ENCODE data around the gene ADCY3. TPM values are rescaled to one million over a fixed set of nuclear protein-coding genes. Genes with fewer than 3 reads are reported as not detected.
A peak's percentile ranks its signal among the peaks of the same experiment; 100 is the strongest.

ADCY3 gene
- total and polyA plus RNA-seq, 3 experiments from 2014 or later, result 8.8 to 95.4 (median 90.9) TPM

DNA sequence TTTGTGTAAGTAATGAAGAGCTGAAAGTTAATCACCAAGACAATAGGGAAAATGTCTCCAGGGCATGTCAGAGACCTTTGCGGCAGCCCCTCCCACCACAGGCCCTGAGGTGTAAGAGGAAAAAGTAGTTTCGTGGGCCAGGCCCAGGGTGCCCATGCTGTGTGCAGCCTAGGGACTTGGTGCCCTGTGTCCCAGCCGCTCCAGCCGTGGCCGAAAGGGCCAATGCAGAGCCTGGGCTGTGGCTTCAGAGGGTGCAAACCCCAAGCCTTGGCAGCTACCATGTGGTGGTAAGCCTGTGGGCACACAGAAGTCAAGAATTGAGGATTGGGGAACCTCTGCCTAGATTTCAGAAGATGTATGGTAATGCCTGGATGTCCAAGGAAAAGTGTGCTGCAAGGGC lies 74.3 kb downstream of the ADCY3 start:
- DNase-seq, result no peak
- no peak overlapping the region for H3K27ac Mint-ChIP-seq

DNA sequence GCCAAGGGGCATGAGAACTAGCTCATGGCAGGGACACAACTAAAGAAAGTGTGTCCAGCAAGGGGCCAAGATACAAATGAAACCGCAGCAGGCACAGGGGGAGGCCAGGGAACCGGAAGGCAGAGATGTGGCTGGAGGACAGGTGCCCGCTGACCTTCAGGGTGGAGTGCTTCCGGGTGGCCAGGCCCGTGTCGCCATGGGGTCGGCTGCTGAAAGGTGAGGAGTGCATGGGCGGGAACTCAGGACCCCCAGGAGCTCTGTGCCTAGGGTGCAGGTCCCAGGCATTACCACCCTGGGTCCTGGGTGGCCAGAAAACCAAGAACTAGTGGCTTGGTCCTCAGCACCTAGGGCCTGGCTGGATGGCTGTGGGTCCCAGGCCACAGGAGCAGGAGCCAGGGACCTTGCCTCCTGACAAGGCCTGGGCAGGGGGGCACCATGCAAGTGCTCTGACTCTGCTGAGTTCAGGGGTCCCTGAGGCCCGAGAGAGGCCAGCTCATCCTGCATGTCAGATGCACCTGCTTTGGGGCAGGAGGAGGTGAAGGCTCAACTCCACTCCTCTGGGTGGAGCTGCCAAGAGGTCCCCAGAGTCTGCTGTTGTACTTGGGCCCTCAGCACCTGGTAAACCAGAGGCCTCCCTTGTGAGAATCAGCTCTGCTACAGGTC lies 75.9 kb downstream of the ADCY3 start:
- ChIA-PET CTCF (no interaction called here), POLR2A (no interaction called here)

More for the DNA sequence above, 74.3 kb downstream of the ADCY3 start:
- Histone ChIP-seq H3K9me3 (ENCODE audit: low read length) (no peaks in the 10 kb centered on the region), H3K4me1 (ENCODE audit: insufficient read depth, low read length) (no peaks in the 10 kb centered on the region), H3K27ac (ENCODE audit: low read depth, low read length) (no peak overlapping the region), H3K4me3 (ENCODE audit: low read length) (no peak overlapping the region), H3K36me3 (ENCODE audit: insufficient read depth, low read length) (no peaks in the 10 kb centered on the region), H3K27me3 (ENCODE audit: insufficient read depth, low read length, poor library complexity, severe bottlenecking) (no peaks in the 10 kb centered on the region)
- Mint-ChIP-seq H3K4me3 (peak overlapping the region in 1 of 7 donors; percentile 40), H3K9me3 (peaks cover 0 to 5% (median 0%) of the 10 kb centered on the region in 5 donors), H3K4me1 (no peaks in the 10 kb centered on the region), H3K27me3 (no peaks in the 10 kb centered on the region), H3K36me3 (peaks cover 0 to 12% (median 8%) of the 10 kb centered on the region in 3 donors)
- ChIA-PET POLR2A (no interaction called here), CTCF (interaction anchor here (0.7 kb wide), 1 partner anchor 494 kb away, joined by 3 read pairs; no protein-coding TSS in a partner anchor)

DNA sequence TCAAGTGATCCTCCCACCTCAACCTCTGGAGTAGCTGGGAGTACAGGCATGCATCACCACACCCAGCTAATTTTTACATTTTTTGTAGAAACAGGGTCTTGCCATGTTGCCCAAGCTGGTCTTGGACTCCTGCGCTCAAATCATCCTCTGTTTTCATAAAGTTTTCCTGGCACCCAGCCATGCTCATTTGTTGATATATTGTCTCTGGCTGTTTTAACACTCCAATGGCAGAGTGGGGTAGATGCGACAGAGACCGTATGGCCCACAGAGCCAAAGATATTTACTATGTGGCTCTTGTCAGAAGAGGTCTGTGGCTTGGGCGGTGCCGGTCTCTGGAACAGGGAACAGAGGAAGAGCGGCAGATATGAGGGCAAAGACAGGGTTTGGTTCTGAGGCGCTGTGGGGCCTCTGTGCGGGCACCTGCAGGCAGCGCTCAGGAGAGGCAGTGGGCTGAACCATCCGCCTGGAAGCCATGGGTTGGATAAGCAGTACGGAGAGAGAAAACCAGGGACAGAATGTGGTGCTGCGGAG lies 76.6 kb downstream of the ADCY3 start:
- Histone ChIP-seq H3K9me3 (ENCODE audit: low read length) (no peaks in the 10 kb centered on the region), H3K36me3 (ENCODE audit: insufficient read depth, low read length) (no peaks in the 10 kb centered on the region), H3K27ac (ENCODE audit: low read depth, low read length) (no peak overlapping the region), H3K27me3 (ENCODE audit: insufficient read depth, low read length, poor library complexity, severe bottlenecking) (no peaks in the 10 kb centered on the region), H3K4me3 (ENCODE audit: low read length) (no peak overlapping the region), H3K4me1 (ENCODE audit: insufficient read depth, low read length) (no peaks in the 10 kb centered on the region)
- no peaks in the 10 kb centered on the region for H3K27me3 Mint-ChIP-seq
- H3K27ac Mint-ChIP-seq, result peak overlapping the region in 3 of 8 donors; percentile 51 to 86 (median 68)
- CTCF ChIA-PET, result no interaction called here
- H3K4me1 Mint-ChIP-seq, result no peaks in the 10 kb centered on the region
- POLR2A ChIA-PET, result no interaction called here
- no peak overlapping the region for H3K4me3 Mint-ChIP-seq
- DNase-seq, result no peak
- peaks cover 0 to 23% (median 5%) of the 10 kb centered on the region in 3 donors for H3K36me3 Mint-ChIP-seq
- peaks cover 0 to 1% (median 0%) of the 10 kb centered on the region in 5 donors for H3K9me3 Mint-ChIP-seq

More for the DNA sequence above, 75.9 kb downstream of the ADCY3 start:
- Mint-ChIP-seq H3K27ac (peak overlapping the region in 1 of 8 donors; percentile 70), H3K4me1 (no peaks in the 10 kb centered on the region), H3K27me3 (no peaks in the 10 kb centered on the region), H3K4me3 (no peak overlapping the region), H3K9me3 (peaks cover 0 to 2% (median 0%) of the 10 kb centered on the region in 5 donors), H3K36me3 (peaks cover 0 to 22% (median 5%) of the 10 kb centered on the region in 3 donors)
- Histone ChIP-seq H3K4me3 (ENCODE audit: low read length) (no peak overlapping the region), H3K27me3 (ENCODE audit: insufficient read depth, low read length, poor library complexity, severe bottlenecking) (no peaks in the 10 kb centered on the region), H3K9me3 (ENCODE audit: low read length) (no peaks in the 10 kb centered on the region), H3K27ac (ENCODE audit: low read depth, low read length) (no peak overlapping the region), H3K36me3 (ENCODE audit: insufficient read depth, low read length) (no peaks in the 10 kb centered on the region), H3K4me1 (ENCODE audit: insufficient read depth, low read length) (no peaks in the 10 kb centered on the region)
- no peak for DNase-seq

DNA sequence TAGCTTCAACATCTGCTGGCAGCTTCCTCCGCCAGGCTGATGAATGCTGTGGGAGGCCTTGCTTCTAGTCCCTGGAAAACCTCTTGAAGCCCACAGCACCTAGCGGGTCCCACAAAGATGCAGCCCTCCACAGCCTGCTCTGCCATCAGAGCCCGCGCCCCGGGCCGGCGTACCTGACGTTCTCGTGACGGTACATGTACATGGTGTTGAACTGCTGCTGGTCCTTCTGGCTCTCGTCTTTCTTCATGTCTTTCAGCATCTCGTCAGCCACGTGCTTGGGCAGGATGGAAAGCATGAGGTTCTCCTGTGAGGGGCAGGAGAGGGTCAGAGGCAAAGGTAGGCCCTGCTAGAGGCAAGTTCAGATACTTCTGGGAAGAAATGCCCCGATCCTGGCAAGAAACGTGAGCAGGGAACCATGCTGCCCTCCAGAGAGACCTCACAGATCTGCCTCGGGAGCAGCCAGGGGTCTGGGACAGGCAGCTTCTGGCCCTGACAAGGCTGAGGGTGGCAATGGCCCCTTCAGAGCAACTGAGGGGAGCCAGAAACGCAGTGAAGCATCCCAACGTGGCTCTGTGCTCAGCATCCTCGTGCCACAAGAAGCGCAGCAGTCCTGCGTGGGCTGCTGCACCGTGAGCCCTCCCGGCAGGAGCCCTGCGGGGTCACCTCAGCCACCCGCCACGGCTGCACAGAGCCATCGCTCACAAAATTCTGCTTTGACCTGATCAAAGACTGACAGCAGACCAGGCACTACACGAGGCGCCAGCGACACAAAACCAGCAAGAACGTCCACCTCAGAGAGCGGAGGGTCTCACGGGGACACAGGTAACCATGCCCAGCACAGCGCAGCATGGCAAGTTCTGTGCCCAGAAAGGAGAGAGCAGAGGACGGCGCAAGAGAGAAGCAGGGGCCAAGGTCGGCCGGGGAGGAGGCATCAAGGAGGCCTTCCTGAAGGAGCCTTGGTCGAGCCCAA lies 77.7 kb downstream of the ADCY3 start:
- no peaks in the 10 kb centered on the region for H3K27me3 Mint-ChIP-seq
- peaks cover 0 to 27% (median 5%) of the 10 kb centered on the region in 3 donors for H3K36me3 Mint-ChIP-seq
- POLR2A ChIA-PET, result no interaction called here
- Histone ChIP-seq H3K27me3 (ENCODE audit: insufficient read depth, low read length, poor library complexity, severe bottlenecking) (no peaks in the 10 kb centered on the region), H3K4me3 (ENCODE audit: low read length) (no peak overlapping the region), H3K27ac (ENCODE audit: low read depth, low read length) (no peak overlapping the region), H3K4me1 (ENCODE audit: insufficient read depth, low read length) (no peaks in the 10 kb centered on the region), H3K36me3 (ENCODE audit: insufficient read depth, low read length) (no peaks in the 10 kb centered on the region), H3K9me3 (ENCODE audit: low read length) (no peaks in the 10 kb centered on the region)
- H3K4me1 Mint-ChIP-seq, result no peaks in the 10 kb centered on the region
- no peak overlapping the region for H3K4me3 Mint-ChIP-seq
- CTCF ChIA-PET, result no interaction called here
- no peaks in the 10 kb centered on the region for H3K9me3 Mint-ChIP-seq
- H3K27ac Mint-ChIP-seq, result no peak overlapping the region
- DNase-seq, result no peak

DNA sequence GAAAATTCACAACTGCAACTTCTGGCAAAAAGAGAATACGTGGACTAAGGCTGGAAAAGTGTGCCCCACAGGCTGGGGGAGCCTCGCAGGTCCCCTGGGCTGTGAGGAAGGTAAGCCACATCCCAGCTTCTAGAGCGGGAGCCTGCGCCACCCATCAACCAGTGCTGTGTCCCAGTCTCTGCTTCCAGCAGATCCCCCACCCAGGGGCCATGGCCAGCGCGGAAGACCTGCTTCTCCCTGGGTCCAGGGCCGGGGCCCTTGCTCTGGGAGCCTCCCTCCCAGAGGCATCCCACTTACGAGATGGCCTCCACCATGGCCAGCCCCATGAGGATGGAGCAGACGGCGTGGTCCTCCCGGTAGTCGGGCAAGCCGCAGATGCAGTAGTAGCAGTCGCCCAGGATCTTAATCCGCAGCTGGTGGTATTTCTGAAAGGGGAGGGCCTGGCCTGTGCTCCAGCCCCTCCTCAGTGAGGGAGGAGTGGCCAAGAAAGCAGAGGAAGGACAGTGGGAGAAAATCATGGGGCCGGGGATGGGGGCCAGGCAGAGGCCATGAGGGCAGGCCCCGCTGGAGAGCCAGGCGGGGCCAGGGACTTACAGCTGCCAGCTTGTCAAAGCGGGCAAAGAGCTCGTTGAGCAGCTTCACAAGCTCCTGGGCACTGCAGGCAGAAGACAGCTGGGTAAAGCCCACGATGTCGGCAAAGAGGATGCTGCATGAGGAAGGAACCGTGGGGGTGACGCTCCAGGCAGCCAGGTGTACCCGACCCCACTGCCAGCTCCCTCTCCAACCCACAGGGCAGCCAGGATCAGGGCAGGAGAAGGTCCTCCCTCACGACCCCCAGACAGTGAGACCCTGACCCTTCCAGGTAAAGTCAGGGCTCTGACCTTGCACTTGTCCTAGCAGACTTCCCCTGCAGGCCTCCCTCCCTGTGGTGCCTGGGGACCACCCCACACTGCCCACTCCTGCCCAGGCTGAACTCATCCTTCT lies 78.8 kb downstream of the ADCY3 start:
- POLR2A ChIA-PET, result no interaction called here
- Mint-ChIP-seq H3K4me3 (no peak overlapping the region), H3K36me3 (peaks cover 0 to 36% (median 5%) of the 10 kb centered on the region in 3 donors), H3K27me3 (no peaks in the 10 kb centered on the region), H3K27ac (no peak overlapping the region), H3K4me1 (no peaks in the 10 kb centered on the region), H3K9me3 (no peaks in the 10 kb centered on the region)
- Histone ChIP-seq H3K4me1 (ENCODE audit: insufficient read depth, low read length) (no peaks in the 10 kb centered on the region), H3K4me3 (ENCODE audit: low read length) (no peak overlapping the region), H3K27me3 (ENCODE audit: insufficient read depth, low read length, poor library complexity, severe bottlenecking) (no peaks in the 10 kb centered on the region), H3K27ac (ENCODE audit: low read depth, low read length) (no peak overlapping the region), H3K36me3 (ENCODE audit: insufficient read depth, low read length) (no peaks in the 10 kb centered on the region), H3K9me3 (ENCODE audit: low read length) (no peaks in the 10 kb centered on the region)
- DNase-seq, result no peak
- CTCF ChIA-PET, result interaction anchor here (2.4 kb wide), 1 partner anchor 13 kb away, joined by 8 read pairs; no protein-coding TSS in a partner anchor

DNA sequence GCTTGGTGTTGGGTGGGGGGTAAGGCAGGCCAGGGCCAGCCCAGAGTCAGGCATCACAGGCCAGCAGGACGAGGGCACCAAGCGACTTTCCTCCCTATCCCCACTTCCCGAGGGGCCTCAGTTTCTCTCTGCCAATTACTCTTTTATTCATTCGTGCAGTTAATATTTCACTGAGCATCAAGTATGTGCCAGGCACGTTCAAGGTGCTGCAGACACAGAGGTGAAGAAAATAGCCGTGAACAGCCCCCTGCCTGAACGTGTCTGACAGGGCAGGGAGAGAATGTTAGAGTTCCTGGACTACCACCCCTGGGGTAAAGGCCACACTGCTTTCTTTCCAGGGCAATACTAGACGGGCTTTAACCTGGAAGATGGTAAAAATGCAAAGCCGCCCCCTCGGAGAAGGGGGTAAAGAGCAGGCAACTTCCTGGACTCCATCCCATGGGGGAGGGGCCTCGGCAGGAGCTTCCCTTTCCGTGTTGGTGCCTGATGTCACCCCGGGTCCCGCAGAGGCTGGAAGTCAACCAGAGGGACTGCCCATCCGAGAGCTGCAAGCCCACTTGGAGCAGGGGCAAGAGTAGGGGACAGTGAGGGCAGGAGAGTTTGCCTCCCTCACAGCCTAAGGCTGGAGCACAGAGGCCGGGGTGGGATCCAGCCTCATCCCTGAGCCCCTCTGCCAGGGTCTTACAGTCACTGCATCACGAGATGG lies 79.7 kb downstream of the ADCY3 start:
- H3K27me3 Mint-ChIP-seq, result no peaks in the 10 kb centered on the region
- no peaks in the 10 kb centered on the region for H3K4me1 Mint-ChIP-seq
- peak overlapping the region in 1 of 8 donors; percentile 52 for H3K27ac Mint-ChIP-seq
- Histone ChIP-seq H3K27me3 (ENCODE audit: insufficient read depth, low read length, poor library complexity, severe bottlenecking) (no peaks in the 10 kb centered on the region), H3K9me3 (ENCODE audit: low read length) (no peaks in the 10 kb centered on the region), H3K4me1 (ENCODE audit: insufficient read depth, low read length) (no peaks in the 10 kb centered on the region), H3K27ac (ENCODE audit: low read depth, low read length) (no peak overlapping the region), H3K36me3 (ENCODE audit: insufficient read depth, low read length) (no peaks in the 10 kb centered on the region), H3K4me3 (ENCODE audit: low read length) (no peak overlapping the region)
- no peak for DNase-seq
- H3K4me3 Mint-ChIP-seq, result no peak overlapping the region
- no peaks in the 10 kb centered on the region for H3K9me3 Mint-ChIP-seq
- ChIA-PET POLR2A (no interaction called here), CTCF (interaction anchor here (2.4 kb wide), 1 partner anchor 12 kb away, joined by 8 read pairs; no protein-coding TSS in a partner anchor)
- peaks cover 0 to 43% (median 5%) of the 10 kb centered on the region in 3 donors for H3K36me3 Mint-ChIP-seq

DNA sequence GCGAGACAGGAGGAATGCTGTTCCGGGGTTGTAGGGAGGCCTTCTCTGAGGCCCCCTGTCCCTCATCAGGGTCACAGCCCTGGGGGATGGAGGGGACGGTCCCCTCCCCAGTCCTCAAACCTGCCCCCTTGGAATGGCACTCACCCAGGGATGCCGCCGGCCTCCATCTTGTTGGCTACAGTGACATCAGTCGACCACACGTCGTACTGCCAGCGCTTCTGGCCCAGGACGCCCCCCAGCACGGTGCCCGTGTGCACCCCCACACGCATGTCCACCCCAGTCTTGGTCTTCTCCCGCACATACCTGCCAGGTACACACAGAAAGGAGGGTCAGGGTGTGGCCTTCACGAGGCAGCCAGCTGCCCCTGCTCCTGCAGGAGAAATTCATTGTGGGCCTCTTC lies 80.3 kb downstream of the ADCY3 start:
- H3K4me3 ChIP-seq (ENCODE audit: low read length), result no peak overlapping the region
- Mint-ChIP-seq H3K4me1 (no peaks in the 10 kb centered on the region), H3K27me3 (no peaks in the 10 kb centered on the region), H3K27ac (peak overlapping the region in 1 of 8 donors; percentile 75), H3K4me3 (no peak overlapping the region), H3K36me3 (peaks cover 0 to 48% (median 5%) of the 10 kb centered on the region in 3 donors), H3K9me3 (no peaks in the 10 kb centered on the region)
- no peaks in the 10 kb centered on the region for H3K9me3 ChIP-seq (ENCODE audit: low read length)
- no peaks in the 10 kb centered on the region for H3K36me3 ChIP-seq (ENCODE audit: insufficient read depth, low read length)
- no peaks in the 10 kb centered on the region for H3K27me3 ChIP-seq (ENCODE audit: insufficient read depth, low read length, poor library complexity, severe bottlenecking)
- CTCF ChIA-PET, result interaction anchor here (2.4 kb wide), 1 partner anchor 11 kb away, joined by 8 read pairs; no protein-coding TSS in a partner anchor
- DNase-seq, result no peak
- H3K27ac ChIP-seq (ENCODE audit: low read depth, low read length), result no peak overlapping the region
- no peaks in the 10 kb centered on the region for H3K4me1 ChIP-seq (ENCODE audit: insufficient read depth, low read length)
- POLR2A ChIA-PET, result no interaction called here

Data from CD8-positive, alpha-beta memory T cell (primary cell).